ENCODE measurements around the gene GLS.

The GLS gene

GRCh38 chr2:191014653-191015020 is 134.0 kb downstream of the GLS start:
- TF ChIP-seq JUND (IDR thresholded peaks at IDR 0.05; ENCODE audit: low read depth) = no peak
- no peak for DNase-seq (ENCODE audit: low read depth in 1 of 2, low spot score in 1 of 2)
- in situ Hi-C loops (cut with HindIII; ENCODE audit: low pct_unique_long_range_greater_than_20kb, low sequenced_read_pairs) = no loop called here
